KOPT-K1 (cell line): ENCODE data around the gene MYOZ2.

ENCODE experiments used
- H3K27ac ChIP-seq: fragments of 200-600 bp; sonication (generic); 2 replicates; pipeline ENCODE4 v1.5.1; 2016; ENCODE audit warnings: antibody characterized with exemption, mild to moderate bottlenecking, low read depth, low read length; ENCODE audit not compliant: poor library complexity, severe bottlenecking
- H3K36me3 ChIP-seq: fragments of 200-600 bp; sonication (generic); 2 replicates; pipeline ENCODE4 v1.5.1; 2017; ENCODE audit warnings: antibody characterized with exemption, mild to moderate bottlenecking, low read length, moderate library complexity; ENCODE audit not compliant: insufficient read depth
- H3K9me3 ChIP-seq: fragments of 200-600 bp; sonication (generic); 2 replicates; pipeline ENCODE4 v1.5.1; 2017; ENCODE audit warnings: antibody characterized with exemption, low read length, mild to moderate bottlenecking; ENCODE audit not compliant: insufficient read depth, poor library complexity, severe bottlenecking

The MYOZ2 gene

GRCh38 chr4:119232286-119232685 is 96.7 kb downstream of the MYOZ2 start:
- Histone ChIP-seq H3K9me3 (no peaks in the 10 kb centered on the region), H3K36me3 (no peaks in the 10 kb centered on the region), H3K27ac (no peak overlapping the region)

GRCh38 chr4:119233191-119233590 is 97.6 kb downstream of the MYOZ2 start:
- Histone ChIP-seq H3K9me3 (no peaks in the 10 kb centered on the region), H3K36me3 (no peaks in the 10 kb centered on the region), H3K27ac (no peak overlapping the region)

- H3K9me3 ChIP-seq = no peaks in the 10 kb centered on the region
- no peak overlapping the region for H3K27ac ChIP-seq
- no peaks in the 10 kb centered on the region for H3K36me3 ChIP-seq
Observed at GRCh38 chr4:119233750-119234149, 98.1 kb downstream of the MYOZ2 start.

GRCh38 chr4:119237201-119237600 is 101.6 kb downstream of the MYOZ2 start:
- Histone ChIP-seq H3K9me3 (no peaks in the 10 kb centered on the region), H3K27ac (no peak overlapping the region), H3K36me3 (no peaks in the 10 kb centered on the region)
